GM18498 (cell line): ENCODE data around the gene ENTPD7.
A peak's percentile ranks its signal among the peaks of the same experiment; 100 is the strongest.
"Not testable (repeated sequence)": the region's sequence is repeated elsewhere in the genome, so short reads cannot be mapped to it uniquely, and the experiment has no call there.

Source experiments
- ATAC-seq: cut with Tn5 transposase; IDR thresholded peaks from one replicate; pipeline ENCODE4 v1.9.1; 2021; ENCODE audit warnings: mild to moderate bottlenecking, moderate library complexity; ENCODE audit not compliant: unreplicated experiment

Gene ENTPD7

DNA sequence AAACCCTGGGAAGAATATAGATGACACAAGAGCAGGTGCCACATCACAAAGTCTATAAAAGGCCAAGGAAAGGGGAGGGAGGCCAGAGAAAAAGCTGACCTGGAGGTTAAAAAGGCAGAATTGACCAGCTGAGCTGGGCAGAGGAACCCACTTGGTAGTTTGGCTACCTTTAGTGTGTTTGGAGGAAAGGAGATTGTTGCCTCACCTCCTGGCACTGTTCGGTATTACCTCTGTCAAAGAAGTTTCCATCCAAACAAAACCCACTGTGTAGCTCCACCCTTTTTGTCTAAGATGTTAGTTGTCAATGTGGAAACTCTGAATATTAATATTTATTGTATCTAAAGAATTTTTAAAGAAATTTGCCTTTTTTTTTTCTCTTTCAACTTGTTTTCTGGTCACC lies 23.4 kb downstream of the ENTPD7 start:
- ATAC-seq: no peak

DNA sequence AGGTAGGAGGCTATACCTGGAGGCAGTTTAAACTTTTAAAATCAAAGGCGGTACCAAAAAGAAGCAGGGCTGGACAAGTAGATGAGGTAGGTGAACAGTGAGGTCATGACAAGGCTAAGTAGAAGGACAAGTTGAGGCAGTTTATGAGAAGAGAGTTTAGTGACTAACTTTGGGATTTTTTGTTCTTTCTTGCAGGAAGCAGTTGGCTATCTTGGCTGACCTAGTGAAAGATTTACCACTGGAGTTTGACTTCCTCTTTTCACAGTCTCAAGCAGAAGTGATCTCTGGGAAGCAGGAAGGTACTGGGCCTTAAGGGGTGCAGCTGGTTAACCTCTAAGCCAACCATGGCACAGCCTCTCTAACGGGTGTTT lies 26.3 kb downstream of the ENTPD7 start:
- peak; percentile 92 for ATAC-seq

DNA sequence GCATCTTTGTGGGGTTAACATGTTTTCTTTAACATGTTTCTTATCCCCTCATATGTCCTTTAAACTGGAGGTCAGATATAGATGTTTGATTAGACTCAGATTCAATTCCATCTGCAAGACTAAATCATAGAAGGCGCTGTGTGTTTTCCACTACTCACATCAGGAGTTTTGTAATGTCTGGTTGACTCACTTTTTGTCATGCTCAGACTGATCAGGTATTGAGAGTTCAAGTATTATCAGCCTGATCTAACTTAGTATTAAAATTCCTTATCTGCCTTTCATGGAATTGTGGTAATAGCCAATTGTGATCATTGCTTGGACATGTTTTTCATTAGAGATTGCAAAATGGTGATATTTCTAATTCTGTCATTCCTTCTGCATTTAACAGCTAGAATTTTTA lies 30.2 kb downstream of the ENTPD7 start:
- ATAC-seq: no peak

DNA sequence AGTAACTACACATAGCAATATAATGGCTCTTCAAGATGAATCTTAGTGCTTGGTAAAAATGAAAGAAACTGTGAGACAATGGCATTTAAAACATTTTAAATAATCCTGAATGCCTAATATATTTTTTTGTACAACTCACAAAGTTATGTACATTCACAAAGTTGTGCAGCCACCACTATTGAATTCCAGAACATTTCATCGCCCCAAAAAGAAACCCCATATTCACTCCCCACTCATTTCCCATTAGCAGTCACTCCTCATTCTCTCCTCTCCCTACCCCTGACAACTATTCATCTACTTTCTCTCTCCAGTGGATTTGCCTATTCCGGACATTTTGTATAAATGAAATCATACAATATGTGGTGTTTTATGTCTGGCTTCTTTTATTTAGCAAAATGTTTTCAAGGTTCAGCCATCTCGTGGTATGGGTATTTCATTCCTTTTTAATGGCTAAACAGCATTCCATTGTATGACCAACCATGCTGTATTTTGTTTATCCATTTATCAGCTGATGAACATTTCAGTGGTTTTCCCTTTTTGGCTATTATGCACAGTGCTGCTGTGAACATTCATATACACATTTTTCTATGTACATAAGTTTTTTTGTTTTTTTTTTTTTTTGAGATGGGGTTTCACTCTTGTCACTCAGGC lies 34.7 kb downstream of the ENTPD7 start:
- no peak for ATAC-seq

DNA sequence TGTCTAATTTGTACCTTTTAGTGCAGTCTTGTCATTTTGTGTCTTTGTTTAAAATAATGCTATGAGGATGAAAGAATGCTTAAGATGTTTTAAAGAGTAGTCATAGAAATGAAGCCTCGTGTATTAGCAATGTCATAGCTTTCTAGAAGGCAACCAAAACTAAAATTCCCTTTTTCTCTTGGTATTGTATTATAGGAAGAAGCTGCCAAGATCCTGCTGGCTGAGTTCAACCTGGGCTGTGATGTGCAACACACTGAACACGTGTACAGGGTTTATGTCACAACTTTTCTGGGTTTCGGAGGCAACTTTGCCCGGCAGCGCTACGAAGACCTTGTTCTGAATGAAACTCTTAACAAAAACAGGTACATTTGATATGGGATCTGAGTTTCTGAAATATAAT lies 36.5 kb downstream of the ENTPD7 start:
- ATAC-seq: no peak

DNA sequence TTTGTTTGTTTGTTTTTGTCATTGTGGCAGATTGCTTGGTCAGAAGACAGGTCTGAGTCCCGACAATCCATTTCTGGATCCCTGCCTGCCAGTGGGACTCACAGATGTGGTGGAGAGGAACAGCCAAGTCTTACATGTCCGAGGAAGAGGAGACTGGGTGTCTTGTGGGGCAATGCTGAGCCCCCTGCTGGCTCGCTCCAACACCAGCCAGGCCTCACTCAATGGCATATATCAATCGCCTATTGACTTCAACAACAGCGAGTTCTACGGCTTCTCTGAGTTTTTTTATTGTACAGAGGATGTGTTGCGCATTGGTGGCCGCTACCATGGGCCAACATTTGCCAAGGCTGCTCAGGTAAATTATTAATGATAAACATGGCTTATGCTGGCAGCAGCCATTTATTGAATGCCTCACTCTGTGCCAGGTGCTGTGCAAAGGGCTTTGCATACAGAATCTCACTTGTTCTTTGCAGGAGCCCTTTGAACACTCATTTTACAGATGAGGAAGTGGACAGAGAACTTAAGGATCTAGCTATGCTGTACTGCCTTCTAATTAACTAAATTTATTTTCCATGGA lies 39.3 kb downstream of the ENTPD7 start:
- no peak for ATAC-seq

DNA sequence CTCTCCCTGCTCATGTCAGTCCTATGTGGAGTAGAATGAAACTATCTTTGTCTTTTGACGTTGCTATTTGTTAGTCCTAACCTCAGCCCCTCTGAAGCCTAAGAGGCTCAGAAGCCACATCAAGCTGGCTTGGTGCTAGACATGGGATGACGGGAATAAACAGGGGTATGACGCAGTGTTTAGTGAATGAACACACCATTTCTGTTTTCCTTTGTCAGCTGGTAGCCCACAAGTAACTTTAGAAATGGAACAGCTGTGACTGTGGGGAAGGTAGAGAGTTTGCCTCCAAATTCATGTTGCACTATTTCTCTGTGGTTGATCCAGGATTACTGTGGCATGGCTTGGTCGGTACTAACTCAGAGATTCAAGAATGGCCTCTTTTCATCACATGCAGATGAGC lies 41.3 kb downstream of the ENTPD7 start:
- no peak for ATAC-seq

DNA sequence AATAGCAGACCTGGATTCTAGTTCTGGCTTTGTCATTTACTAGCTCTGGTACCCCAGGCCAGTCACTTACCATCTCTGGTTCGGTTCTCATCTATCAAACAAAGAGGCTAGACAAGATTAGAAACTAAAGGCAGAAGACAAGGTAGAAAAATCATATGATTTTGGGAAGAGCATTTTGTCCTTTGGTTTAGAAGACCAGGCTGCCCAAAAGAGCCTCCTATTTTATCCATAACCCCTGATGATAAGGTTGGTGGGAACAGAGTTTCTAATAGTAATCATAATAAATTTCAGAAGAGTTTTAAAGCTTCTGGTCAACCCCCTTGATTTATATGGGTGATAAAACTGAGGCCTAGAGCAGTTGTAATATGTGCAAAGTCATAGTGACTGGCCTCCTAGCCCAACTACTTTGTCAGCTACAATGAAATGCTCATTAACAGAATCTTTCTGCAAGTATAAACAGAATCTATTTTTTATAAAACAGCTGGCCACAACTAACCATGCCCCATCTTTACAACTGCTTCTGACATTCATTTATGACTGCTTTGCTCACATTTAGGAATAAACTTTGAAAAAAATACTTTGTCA lies 49.2 kb downstream of the ENTPD7 start:
- no peak for ATAC-seq

DNA sequence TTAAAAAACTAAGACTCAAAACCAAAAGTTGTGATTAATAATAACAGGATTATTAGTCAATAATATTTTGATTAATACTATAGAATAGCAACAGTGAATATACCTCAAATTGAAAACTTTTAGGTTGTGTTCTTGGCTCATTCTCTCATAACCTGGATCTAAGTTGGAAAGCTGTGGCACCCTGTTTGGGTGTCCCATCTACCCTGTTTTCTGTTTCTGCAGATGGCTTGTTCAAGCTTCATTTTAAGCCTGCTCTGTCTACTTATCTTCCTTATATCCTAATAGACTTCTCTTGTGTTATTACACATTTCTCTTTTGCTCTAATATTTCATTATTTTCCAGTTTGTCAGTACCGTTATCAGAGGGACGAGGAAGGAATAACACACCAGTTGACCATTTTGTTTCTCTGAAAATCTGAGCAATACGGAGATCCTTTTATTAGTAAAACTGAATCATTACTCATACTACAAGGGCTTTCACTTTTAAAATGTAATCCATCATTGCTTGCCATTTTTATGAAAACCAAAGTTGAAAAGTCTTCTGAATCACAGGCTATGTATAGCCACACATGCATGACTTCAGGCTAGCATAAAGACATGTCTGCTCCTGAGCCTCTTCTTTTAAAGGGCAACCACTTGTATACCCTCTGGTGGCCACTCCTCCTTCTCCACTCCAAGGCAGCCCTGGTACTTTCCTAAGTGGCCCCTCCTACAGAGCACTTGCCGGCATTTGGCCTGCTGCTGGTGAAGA lies 50.3 kb downstream of the ENTPD7 start:
- peak; percentile 81 for ATAC-seq

DNA sequence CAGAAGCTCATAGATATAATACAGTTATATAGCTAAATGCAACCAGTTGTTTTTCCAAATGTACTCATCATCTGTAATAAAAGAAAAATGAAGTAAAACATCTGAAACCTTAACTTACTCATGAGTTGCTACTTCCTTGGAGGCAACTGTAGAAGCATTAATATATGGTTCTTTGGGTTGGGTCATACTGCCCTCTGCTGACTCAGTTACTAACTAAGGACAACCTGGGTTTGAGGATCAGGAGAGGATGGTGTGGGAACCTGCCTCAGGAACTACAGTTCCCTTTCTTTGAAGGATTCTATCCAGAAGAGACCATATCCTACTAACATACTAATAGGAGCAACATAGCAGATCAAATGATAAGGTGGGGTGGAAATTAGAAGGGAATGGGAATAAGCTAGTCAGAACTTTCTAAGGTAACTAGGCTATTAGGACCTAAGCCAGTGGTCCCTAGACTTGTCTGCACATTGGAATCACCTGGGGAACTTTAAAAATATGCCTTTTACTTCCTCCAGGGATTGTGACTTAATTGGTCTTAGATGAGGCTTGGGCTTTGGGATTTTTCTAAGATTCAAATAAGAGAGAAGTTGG lies 51.9 kb downstream of the ENTPD7 start:
- ATAC-seq: peak; percentile 57

DNA sequence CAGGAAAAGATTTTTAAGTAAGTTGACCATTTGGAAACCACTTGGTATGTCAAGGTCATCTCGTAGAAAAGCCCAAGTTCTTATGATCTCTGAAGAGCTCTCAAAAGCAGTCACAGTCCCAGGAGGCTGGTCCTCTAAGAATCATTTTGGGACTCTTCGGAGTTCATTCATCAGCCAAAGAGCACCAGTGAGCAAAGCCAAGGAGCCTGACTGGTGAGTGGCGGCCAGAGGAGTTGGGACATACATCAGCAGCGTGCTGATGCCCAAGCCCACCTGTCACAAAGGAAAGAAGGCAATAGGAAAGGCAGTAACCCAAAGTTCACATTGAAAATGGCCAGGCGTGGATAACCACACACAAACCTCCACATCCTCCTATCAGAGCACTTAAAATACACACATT lies 55.1 kb downstream of the ENTPD7 start:
- ATAC-seq: no peak

DNA sequence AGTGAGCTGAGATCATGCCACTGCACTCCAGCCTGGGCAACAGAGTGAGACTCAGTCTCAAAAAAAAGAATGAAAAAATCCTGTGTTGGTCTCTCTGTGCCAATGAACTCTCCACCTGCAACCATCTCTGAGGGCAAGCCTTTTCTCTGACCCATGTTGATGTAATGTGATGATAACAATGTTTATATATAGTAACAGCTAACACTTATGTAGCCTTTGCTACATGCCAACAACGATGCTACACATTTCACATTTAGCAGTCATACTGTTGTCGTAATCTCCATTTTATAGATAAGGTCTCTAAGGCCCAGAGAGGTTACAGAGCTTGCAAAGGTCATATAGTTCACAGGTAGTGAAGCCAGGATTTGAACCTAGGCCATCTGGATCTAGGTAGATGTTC lies 61.1 kb downstream of the ENTPD7 start:
- ATAC-seq: no peak

DNA sequence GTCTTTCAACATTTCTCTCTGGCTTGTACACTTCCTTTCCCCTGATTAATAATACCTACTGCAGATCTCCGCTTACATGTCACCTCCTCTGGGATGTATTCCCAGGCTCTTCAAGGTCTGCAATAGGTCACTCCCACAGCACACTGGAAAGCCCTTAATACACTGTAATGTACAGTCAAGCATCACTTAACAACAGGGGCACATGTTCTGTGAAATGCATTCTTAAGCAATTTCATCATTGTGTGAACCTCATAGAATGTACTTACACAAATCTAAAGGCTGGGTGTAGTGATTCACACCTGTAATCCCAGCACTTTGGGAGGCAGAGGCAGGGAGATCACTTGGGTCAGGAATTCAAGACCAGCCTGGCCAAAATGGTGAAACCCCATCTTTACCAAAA lies 70.7 kb downstream of the ENTPD7 start:
- no peak for ATAC-seq

DNA sequence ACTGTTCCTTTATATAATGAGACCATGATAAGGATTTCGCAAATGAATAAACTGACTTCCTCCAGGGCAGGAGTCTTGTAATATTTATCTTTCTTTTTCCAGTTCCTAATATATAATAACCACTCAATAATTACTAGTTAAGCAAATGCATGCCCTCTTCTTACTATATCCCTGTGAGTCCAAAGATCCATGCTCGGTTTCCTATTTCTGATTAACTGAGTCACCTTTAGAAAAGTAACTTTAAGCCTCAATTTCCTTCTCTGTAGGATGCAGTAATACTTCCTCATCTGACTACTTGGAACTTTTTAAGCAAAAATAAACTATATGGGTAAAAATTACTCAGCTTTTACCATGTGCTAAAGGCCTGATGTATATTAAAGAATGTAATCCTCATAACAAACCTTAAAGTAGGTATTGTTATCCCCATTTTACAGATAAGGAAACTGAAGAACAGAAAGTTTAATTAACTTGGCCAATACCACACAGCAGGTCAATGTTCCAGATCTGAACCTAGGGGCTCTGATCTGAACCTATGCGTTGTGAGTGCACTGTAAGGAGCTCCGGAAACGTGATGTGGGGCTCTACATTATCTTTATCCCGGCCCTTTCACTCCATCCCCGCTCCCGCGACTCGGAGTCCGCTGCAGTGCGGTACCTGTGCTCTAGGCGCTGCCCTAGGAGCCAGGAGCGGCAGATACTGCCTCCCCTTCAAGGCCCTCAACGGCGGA lies 72.2 kb downstream of the ENTPD7 start:
- peak; percentile 48 for ATAC-seq

DNA sequence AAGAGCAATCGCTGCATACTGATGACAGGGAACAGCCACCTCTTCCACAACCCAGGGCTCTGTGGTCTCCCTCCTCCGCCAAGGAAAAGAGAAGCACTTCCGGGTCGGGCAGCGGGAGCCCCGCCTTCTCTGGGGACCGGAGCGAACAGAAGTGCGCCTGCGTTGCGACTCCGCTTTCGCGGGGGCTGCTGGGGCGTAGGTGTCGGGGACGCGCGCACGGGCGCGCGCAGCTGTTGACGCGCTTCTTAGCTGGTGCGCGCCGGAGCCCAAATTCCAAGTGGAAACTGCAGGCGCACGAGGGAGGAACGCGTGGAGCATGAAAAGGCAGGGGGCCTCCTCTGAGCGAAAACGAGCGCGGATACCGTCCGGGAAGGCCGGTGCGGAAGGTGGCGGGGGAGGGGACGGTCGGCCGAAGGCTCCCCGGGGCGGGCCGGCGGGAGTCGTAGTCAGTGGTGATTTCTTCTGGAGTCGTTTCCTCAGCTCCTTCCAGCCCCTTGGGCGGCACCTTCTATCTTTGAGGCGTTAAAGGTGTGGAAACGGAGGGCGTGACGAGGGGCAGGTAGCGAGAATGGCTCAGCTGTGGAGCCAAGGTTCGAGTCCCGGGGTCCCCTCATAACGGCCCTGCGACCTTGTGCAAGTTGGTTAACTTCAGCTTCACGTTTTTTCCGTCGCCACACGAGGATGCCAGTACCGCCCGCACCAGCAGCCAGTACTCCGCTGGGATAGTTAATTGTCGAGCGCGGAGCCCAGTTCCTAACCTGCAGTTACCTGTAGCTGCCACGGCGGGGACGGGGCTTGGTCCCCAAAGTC lies 72.9 kb downstream of the ENTPD7 start, which contains the start of the genes COX15 and CUTC:
Gene COX15, minus strand, starts transcription at position 95 of the 810 bp plus-strand sequence. Its CDS starts 78 bp downstream, at position 17.
Gene CUTC, plus strand, starts transcription at position 202 of the 810 bp plus-strand sequence. Its CDS starts 115 bp downstream, at position 317.
- ATAC-seq: peak; percentile 88

DNA sequence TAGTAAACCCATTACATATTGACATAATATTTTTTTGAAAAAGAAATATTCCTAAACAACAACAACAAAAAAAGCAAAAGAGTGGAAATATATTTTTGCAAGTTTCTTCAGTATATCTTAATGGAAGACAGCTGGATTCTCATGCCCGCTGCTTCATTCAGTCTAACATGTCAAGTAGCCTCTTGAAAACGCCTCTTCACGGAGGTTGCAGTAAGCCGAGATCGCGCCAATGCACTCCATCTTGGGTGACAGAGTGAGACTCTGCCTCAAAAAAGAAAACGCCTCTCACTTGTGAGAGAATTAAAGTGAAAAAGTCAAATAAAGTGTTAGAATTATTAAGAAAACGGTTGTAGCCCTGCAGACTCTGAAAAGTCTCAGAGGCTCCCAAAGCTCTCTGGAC lies 74.1 kb downstream of the ENTPD7 start:
- no peak for ATAC-seq

DNA sequence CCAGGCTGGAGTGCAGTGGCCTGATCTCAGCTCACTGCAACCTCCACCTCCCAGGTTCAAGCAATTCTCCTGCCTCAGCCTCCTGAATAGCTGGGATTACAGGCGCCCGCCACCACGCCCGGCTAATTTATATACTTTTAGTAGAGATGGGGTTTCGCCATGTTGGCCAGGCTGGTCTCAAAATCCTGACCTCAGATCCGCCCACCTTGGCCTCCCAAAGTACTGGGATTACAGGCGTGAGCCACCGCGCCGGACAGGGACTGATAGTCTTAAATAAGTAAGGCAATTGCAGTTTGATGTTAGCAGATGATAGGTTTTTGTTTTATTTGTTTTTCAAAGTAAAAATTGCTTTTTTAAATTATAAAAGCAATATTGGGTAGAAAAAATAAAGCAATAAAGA lies 74.8 kb downstream of the ENTPD7 start:
- not testable (repeated sequence) for ATAC-seq

DNA sequence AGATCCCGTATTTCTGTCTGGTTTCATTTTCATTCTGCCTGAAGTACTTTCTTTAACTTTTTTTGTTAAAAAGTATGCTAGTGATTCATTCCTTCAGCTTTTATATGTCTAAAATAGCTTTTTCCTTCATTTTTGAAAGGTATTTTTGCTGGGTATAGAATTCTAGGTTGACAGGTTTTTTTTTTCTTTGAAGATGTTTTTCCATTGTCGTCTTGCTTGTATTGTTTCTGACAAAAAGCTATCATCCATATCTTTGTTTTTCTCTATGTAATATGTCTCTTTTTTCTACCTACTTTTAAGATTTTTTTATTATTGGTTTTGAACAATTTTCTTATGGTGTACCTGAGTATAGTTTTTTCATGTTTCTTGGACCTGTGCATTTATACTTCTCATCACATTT lies 81.0 kb downstream of the ENTPD7 start:
- no peak for ATAC-seq

DNA sequence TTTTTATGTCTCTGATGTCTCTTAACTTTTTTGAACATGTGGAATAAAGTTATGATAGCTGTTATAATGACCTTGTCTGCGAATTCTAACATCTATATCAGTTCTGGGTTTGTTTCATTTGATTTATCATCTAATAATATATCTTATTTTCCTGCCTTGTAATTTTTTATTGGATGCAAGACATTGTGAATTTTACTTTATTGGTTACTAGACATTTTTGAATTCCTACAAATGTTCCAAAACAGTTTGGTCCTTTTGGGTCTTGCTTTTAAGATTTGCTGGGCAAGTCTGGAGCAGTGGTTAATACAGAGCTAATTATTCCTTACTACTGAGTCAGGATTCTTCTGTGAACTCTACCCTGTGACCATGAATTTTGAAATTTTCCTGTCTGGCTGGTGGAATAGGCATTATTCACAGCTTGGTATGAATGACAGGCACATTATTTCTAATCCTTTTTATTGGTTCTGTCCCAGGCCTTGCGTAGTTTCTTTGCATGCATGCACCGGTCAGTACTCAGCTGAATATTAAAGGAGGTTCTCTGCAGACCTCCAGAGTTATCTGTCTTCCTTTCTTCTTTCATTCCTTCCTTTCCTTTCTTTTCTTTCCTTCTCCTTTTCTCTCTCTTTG lies 81.7 kb downstream of the ENTPD7 start:
- no peak for ATAC-seq
